Type B pancreatic cell (in vitro differentiated cells): ENCODE data around the gene HECW1. TPM values are rescaled to one million over a fixed set of nuclear protein-coding genes. Genes with fewer than 3 reads are reported as not detected.

Experiments used
- DNase-seq: peaks from one replicate; pipeline ENCODE4 v3.0.0; 2021; ENCODE audit warnings: mixed read lengths; ENCODE audit not compliant: unreplicated experiment; ENCODE audit errors: extremely low spot score
- H3K27ac Mint-ChIP-seq: 2 replicates; pipeline ENCODE4 v1.8.0; 2021; ENCODE audit warnings: mild to moderate bottlenecking, mixed read lengths
- H3K27me3 Mint-ChIP-seq: 2 replicates; pipeline ENCODE4 v1.8.0; 2021; ENCODE audit warnings: mixed read lengths
- H3K36me3 Mint-ChIP-seq: 2 replicates; pipeline ENCODE4 v1.8.0; 2021; ENCODE audit warnings: mixed read lengths
- H3K4me1 Mint-ChIP-seq: one replicate; pipeline ENCODE4 v1.8.0; 2021; ENCODE audit warnings: mixed read lengths; ENCODE audit not compliant: unreplicated experiment
- H3K4me3 Mint-ChIP-seq: 2 replicates; pipeline ENCODE4 v1.8.0; 2021; ENCODE audit warnings: mild to moderate bottlenecking, mixed read lengths
- H3K9me3 Mint-ChIP-seq: 2 replicates; pipeline ENCODE4 v1.8.0; 2021; ENCODE audit warnings: mixed read lengths
- total RNA-seq: library from RNA; stranded (reverse); gene quantifications from 2 replicates; pipeline ENCODE4 v1.2.1, GENCODE V29; 2021; ENCODE audit warnings: low replicate concordance
- TF ChIP-seq, protein P1 (sequence below): fragments of 200-600 bp; sonication (generic); conservative IDR thresholded peaks from 2 replicates; pipeline ENCODE4 v1.5.0; 2021; ENCODE audit warnings: antibody characterized with exemption, mild to moderate bottlenecking

HECW1 gene
- total RNA-seq, 1 donor from 2014 or later = 1.4 TPM

DNA sequence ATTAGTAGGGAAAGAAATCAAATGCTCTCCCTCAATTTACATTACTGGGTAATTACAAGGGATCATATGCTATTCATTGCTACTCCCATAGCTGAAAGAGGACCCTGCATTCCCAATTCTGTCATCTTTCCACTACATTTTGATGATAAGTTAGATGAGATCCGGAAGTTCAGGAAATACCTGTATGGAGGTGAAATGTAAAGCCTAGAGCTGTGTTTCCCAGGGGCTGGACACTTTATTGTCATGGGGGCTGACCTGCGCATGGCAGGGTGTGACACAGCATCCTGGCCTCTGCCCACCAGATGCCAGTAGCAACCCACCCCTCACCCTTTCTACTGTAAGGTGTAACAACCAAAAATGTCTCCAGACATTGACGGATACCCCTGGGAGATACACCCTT lies 56.6 kb downstream of the HECW1 start:
- Mint-ChIP-seq H3K9me3 (no peaks in the 10 kb centered on the region), H3K27me3 (peaks cover 11% of the 10 kb centered on the region), H3K36me3 (no peaks in the 10 kb centered on the region), H3K27ac (no peak overlapping the region), H3K4me3 (no peak overlapping the region), H3K4me1 (peaks cover 4% of the 10 kb centered on the region)
- DNase-seq = no peak
- TF ChIP-seq, protein P1, sequence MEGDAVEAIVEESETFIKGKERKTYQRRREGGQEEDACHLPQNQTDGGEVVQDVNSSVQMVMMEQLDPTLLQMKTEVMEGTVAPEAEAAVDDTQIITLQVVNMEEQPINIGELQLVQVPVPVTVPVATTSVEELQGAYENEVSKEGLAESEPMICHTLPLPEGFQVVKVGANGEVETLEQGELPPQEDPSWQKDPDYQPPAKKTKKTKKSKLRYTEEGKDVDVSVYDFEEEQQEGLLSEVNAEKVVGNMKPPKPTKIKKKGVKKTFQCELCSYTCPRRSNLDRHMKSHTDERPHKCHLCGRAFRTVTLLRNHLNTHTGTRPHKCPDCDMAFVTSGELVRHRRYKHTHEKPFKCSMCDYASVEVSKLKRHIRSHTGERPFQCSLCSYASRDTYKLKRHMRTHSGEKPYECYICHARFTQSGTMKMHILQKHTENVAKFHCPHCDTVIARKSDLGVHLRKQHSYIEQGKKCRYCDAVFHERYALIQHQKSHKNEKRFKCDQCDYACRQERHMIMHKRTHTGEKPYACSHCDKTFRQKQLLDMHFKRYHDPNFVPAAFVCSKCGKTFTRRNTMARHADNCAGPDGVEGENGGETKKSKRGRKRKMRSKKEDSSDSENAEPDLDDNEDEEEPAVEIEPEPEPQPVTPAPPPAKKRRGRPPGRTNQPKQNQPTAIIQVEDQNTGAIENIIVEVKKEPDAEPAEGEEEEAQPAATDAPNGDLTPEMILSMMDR = no peak

DNA sequence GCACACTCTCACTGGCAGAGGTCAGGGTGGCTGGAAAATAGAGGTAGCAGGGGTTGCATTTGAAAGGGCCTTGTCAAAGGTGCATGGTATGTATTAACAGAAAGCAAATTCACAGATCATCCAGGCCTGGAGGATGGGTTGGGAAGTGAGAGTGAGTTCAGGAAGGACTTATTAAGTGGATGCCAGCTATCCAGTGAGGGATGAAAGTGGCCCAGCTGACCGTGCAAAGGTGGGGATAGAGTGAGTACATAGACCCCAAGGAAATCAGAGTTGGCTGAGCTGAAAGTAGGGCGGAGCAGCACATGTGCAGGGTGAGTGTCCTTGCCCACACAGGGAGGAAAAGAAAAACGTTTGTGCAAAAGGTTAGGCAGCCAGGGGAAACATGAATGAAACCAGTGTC lies 58.1 kb downstream of the HECW1 start:
- Mint-ChIP-seq H3K27me3 (peaks cover 19% of the 10 kb centered on the region), H3K27ac (no peak overlapping the region), H3K4me3 (no peak overlapping the region), H3K36me3 (no peaks in the 10 kb centered on the region), H3K9me3 (no peaks in the 10 kb centered on the region), H3K4me1 (peaks cover 4% of the 10 kb centered on the region)
- DNase-seq = no peak
- TF ChIP-seq, protein P1 = no peak

DNA sequence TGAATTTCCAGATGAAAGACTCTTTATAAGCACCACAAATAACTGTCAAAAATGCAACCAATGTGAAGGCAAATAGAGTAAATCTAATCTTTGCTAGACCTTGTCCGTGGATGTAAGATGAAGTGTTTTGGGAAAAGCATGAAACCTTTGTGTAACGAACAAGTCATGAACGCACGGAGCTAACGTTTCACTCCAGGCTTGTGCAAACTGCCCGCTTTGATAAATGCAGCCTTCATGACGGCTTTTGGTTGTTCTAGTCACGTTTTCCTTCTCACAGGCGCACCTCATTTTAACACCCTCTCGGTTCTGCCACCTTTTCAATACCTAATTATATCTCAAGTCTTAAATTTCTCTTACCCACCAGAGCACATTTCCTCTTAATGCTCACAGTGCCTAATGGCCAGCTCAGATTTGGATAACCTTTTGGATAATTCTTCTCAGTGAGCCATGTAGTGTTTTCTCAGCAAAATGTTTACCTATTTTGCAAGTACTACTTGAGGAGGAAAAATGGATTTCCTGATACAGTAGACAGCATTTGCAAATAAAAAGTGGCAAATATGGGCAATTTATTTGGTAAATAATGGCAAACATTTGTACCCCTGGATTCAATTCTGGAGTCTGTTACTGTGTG lies 63.2 kb downstream of the HECW1 start:
- peaks cover 2% of the 10 kb centered on the region for H3K4me1 Mint-ChIP-seq
- DNase-seq = no peak
- peaks cover 18% of the 10 kb centered on the region for H3K27me3 Mint-ChIP-seq
- H3K9me3 Mint-ChIP-seq = peaks cover under 1% of the 10 kb centered on the region
- H3K4me3 Mint-ChIP-seq = no peak overlapping the region
- TF ChIP-seq, protein P1 = no peak
- no peak overlapping the region for H3K27ac Mint-ChIP-seq
- no peaks in the 10 kb centered on the region for H3K36me3 Mint-ChIP-seq

DNA sequence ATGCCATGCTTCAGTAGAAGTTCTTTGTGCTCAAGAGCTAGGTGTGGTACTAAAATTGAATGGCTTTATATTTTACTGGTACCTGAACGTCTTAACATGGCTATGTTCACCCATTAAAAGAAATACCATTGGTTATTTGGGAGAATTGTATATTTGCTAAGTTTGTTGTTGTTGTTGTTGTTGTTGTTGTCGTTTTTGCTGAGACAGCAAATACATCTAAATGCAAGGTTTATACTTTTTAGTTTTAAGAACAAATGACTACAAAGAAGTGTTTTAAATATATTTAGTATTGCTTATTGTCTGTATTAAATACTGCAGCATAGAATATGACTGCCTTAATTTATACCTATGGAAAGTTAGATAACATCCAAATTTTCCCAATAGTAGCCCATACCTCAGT lies 66.9 kb downstream of the HECW1 start:
- Mint-ChIP-seq H3K4me3 (no peak overlapping the region), H3K27ac (no peak overlapping the region), H3K36me3 (no peaks in the 10 kb centered on the region), H3K4me1 (no peaks in the 10 kb centered on the region), H3K9me3 (peaks cover 12% of the 10 kb centered on the region), H3K27me3 (peaks cover 15% of the 10 kb centered on the region)
- TF ChIP-seq, protein P1 = no peak
- DNase-seq = no peak

DNA sequence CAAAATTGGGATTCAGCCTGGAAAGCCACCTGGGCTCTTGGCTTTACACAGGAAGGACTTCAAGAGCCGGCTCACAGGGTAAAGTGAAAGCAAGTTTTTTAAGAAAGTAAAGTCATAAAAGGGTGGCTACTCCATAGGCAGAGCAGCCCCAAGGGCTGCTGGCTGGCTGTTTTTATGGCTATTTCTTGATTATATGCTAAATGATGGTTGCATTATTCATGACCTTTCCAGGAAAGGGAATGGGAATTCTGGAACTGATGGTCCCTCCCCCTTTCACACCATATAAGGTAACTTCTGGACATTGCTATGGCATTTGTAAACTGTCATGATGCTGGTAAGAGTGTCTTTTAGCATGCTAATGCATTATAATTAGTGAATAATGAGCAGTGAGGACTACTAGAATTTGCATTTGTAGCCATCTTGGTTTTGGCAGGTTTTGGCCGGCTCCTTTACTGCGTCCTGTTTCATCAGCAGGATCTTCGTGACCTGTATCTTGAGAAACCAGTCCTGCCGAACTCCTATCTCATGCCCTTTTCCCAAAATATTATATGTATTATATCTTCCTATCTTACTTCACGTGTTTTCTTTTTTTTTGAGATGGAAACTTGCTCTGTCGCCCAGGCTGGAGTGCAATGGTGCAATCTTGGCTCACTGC lies 80.5 kb downstream of the HECW1 start:
- H3K9me3 Mint-ChIP-seq = no peaks in the 10 kb centered on the region
- TF ChIP-seq, protein P1 = no peak
- no peaks in the 10 kb centered on the region for H3K4me1 Mint-ChIP-seq
- H3K27ac Mint-ChIP-seq = no peak overlapping the region
- H3K27me3 Mint-ChIP-seq = no peaks in the 10 kb centered on the region
- no peak for DNase-seq
- no peak overlapping the region for H3K4me3 Mint-ChIP-seq
- H3K36me3 Mint-ChIP-seq = no peaks in the 10 kb centered on the region
